Measurements from ENCODE around the gene FBN1. TPM values are rescaled to one million over a fixed set of nuclear protein-coding genes. Genes with fewer than 3 reads are reported as not detected.

The FBN1 gene
- total RNA-seq, 1 experiment from 2014 or later, result 1.1 TPM

DNA sequence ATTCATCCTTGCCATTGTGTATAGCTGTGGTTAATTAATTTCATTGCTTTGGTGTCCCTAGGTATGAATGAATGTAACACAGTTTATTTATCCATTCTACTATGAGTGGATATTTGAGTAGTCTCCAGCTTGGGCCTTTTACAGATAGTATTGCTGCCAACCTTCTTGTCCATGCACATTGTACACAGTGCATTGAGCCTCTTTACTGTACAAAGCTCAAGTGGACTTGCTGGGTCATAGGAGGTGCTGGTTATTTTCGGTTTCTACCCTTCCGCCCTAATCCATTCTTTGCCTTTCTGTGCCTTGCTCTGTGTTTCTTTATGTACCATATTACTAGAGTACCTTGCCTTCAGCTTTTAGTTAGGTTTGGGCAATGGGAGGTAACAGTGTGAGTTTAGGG lies 253.6 kb downstream of the FBN1 start:
- CTCF ChIA-PET, result no interaction called here
- Mint-ChIP-seq H3K4me1 (ENCODE audit: low read depth, unreplicated experiment) (no peaks in the 10 kb centered on the region), H3K27ac (ENCODE audit: unreplicated experiment) (no peak overlapping the region), H3K4me3 (ENCODE audit: low read depth, unreplicated experiment) (no peak overlapping the region), H3K9me3 (ENCODE audit: low read depth, unreplicated experiment) (no peaks in the 10 kb centered on the region), H3K36me3 (ENCODE audit: insufficient read depth, unreplicated experiment) (no peaks in the 10 kb centered on the region), H3K27me3 (ENCODE audit: unreplicated experiment) (no peaks in the 10 kb centered on the region)
- TF ChIP-seq, protein P1, sequence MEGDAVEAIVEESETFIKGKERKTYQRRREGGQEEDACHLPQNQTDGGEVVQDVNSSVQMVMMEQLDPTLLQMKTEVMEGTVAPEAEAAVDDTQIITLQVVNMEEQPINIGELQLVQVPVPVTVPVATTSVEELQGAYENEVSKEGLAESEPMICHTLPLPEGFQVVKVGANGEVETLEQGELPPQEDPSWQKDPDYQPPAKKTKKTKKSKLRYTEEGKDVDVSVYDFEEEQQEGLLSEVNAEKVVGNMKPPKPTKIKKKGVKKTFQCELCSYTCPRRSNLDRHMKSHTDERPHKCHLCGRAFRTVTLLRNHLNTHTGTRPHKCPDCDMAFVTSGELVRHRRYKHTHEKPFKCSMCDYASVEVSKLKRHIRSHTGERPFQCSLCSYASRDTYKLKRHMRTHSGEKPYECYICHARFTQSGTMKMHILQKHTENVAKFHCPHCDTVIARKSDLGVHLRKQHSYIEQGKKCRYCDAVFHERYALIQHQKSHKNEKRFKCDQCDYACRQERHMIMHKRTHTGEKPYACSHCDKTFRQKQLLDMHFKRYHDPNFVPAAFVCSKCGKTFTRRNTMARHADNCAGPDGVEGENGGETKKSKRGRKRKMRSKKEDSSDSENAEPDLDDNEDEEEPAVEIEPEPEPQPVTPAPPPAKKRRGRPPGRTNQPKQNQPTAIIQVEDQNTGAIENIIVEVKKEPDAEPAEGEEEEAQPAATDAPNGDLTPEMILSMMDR (IDR thresholded peaks at IDR 0.05; ENCODE audit: unreplicated experiment), result no peak
- intact Hi-C loops (cut with micrococcal nuclease; ENCODE audit: unreplicated experiment), result no loop called here
- no TSS peak for BruUV-seq (replicated peaks)
- no peak for DNase-seq

DNA sequence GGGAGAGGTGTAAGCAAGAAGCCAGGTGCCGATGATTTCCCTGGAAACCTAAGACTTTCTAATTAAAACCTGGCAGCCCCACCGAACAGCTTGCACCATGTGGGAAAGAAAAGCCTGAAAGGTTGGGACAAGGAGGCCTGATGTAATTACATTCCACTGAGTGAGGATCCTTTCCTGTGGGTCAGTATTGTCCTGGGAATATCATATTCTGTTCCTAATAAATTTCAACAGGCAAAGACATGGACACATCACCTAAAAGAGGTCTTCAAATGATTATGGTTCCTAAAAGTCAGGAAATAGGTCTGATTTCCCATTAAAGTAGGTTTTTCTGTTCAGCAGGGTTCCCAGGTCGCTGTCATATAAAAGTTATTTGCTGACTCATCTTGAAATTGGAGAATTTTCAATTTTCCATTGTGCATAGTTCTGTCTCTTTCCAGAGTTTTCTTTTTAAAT lies 255.8 kb downstream of the FBN1 start:
- intact Hi-C loops (cut with micrococcal nuclease; ENCODE audit: unreplicated experiment), result no loop called here
- Mint-ChIP-seq H3K9me3 (ENCODE audit: low read depth, unreplicated experiment) (peaks cover 2% of the 10 kb centered on the region), H3K27me3 (ENCODE audit: unreplicated experiment) (no peaks in the 10 kb centered on the region), H3K4me1 (ENCODE audit: low read depth, unreplicated experiment) (no peaks in the 10 kb centered on the region), H3K4me3 (ENCODE audit: low read depth, unreplicated experiment) (no peak overlapping the region), H3K36me3 (ENCODE audit: insufficient read depth, unreplicated experiment) (no peaks in the 10 kb centered on the region), H3K27ac (ENCODE audit: unreplicated experiment) (no peak overlapping the region)
- CTCF ChIA-PET, result no interaction called here
- TF ChIP-seq, protein P1 (IDR thresholded peaks at IDR 0.05; ENCODE audit: unreplicated experiment), result no peak
- BruUV-seq (replicated peaks), result no TSS peak
- DNase-seq, result no peak

GRCh38 chr15:48388910-48389309 lies 256.6 kb downstream of the FBN1 start:
- Mint-ChIP-seq H3K9me3 (ENCODE audit: low read depth, unreplicated experiment) (peaks cover 2% of the 10 kb centered on the region), H3K36me3 (ENCODE audit: insufficient read depth, unreplicated experiment) (no peaks in the 10 kb centered on the region), H3K4me3 (ENCODE audit: low read depth, unreplicated experiment) (no peak overlapping the region), H3K4me1 (ENCODE audit: low read depth, unreplicated experiment) (no peaks in the 10 kb centered on the region), H3K27me3 (ENCODE audit: unreplicated experiment) (no peaks in the 10 kb centered on the region), H3K27ac (ENCODE audit: unreplicated experiment) (no peak overlapping the region)
- CTCF ChIA-PET, result no interaction called here
- intact Hi-C loops (cut with micrococcal nuclease; ENCODE audit: unreplicated experiment), result no loop called here
- TF ChIP-seq, protein P1 (IDR thresholded peaks at IDR 0.05; ENCODE audit: unreplicated experiment), result no peak
- no TSS peak for BruUV-seq (replicated peaks)
- no peak for DNase-seq

DNA sequence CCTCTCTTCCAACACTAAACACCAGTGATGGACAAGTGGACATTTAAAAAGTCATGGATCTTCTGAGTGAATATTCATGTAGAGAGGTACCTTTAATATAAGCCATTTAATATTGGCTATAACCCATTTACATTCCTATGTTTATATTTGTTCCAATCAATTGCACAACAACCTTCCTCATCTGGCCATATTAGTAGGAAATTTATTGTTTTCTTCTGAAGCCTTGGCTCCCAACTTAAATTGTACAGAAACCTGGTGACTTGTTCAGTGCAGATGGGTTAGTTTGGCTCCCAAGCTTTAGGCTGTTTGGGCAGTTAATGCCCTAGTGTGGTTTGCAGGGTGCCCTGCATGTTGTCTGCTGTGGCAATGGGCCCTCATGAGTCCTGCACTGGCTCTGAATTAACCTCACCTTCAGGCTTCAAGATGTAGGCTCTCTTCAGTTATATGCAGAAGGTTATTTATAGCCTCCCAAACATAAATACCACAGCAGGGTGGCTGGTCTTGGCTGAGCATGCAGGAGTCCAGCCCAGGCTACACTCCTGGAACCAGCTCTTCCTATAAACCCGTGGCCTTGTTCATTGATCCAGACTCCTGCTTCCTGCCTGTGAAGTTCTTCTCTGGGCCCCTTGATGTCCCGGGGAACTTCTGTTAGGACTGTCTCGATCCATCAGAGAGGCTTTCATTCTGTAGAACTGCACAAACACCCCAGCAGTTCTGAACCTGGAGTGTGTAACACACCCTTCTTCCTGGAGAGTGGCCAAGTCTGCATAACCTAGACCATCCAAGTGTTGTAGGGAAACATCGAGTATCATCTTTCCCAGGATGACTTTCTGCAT lies 257.3 kb downstream of the FBN1 start:
- Mint-ChIP-seq H3K4me1 (ENCODE audit: low read depth, unreplicated experiment) (no peaks in the 10 kb centered on the region), H3K4me3 (ENCODE audit: low read depth, unreplicated experiment) (no peak overlapping the region), H3K27ac (ENCODE audit: unreplicated experiment) (no peak overlapping the region), H3K36me3 (ENCODE audit: insufficient read depth, unreplicated experiment) (no peaks in the 10 kb centered on the region), H3K9me3 (ENCODE audit: low read depth, unreplicated experiment) (peaks cover 2% of the 10 kb centered on the region), H3K27me3 (ENCODE audit: unreplicated experiment) (no peaks in the 10 kb centered on the region)
- no TSS peak for BruUV-seq (replicated peaks)
- no peak for DNase-seq
- CTCF ChIA-PET, result no interaction called here
- intact Hi-C loops (cut with micrococcal nuclease; ENCODE audit: unreplicated experiment), result no loop called here
- TF ChIP-seq, protein P1 (IDR thresholded peaks at IDR 0.05; ENCODE audit: unreplicated experiment), result no peak
